IMR-90 (cell line): ENCODE results near the gene CCDC146. TPM values are rescaled to one million over a fixed set of nuclear protein-coding genes. Genes with fewer than 3 reads are reported as not detected.

Source experiments
- ATAC-seq: fragments of 200-7000 bp; cut with Tn5 transposase; 2 replicates; pipeline ENCODE4 v1.9.1; 2020; ENCODE audit warnings: low read depth, mild to moderate bottlenecking, moderate library complexity
- BruUV-seq: library from RNA; stranded (reverse); fragments of 400-500 nt; replicated peaks from 2 replicates; lab custom pipeline; 2021; lab: Mats Ljungman, UMichigan
- CTCF ChIA-PET: fragments of 300-600 bp; formaldehyde crosslinking; extraction: SDS; loops from one replicate; lab custom pipeline; 2021; ENCODE audit warnings: antibody characterized with exemption; lab: Yijun Ruan, JAX
- POLR2A ChIA-PET: fragments of 300-600 bp; sonication (Branson Sonifier 250); formaldehyde crosslinking; loops from one replicate; lab custom pipeline; 2022; ENCODE audit warnings: antibody characterized with exemption; ENCODE audit not compliant: unreplicated experiment; lab: Charles Lee
- DNase-seq: peaks from one replicate; pipeline ENCODE4 v3.0.0; 2013
- H2AFZ ChIP-seq: replicated peaks from 2 replicates; pipeline ENCODE3; 2013; ENCODE audit warnings: low read length, mild to moderate bottlenecking; ENCODE audit not compliant: poor library complexity
- H2AK5ac ChIP-seq: 2 replicates; pipeline ENCODE4 v1.6.1; 2013; ENCODE audit warnings: low read depth, low read length, inconsistent platforms
- H2AK9ac ChIP-seq: replicated peaks from 2 replicates; pipeline ENCODE3; 2013; ENCODE audit warnings: mild to moderate bottlenecking, low read depth, low read length, moderate library complexity; ENCODE audit not compliant: poor library complexity
- H2BK120ac ChIP-seq: 2 replicates; pipeline ENCODE4 v1.6.1; 2013; ENCODE audit warnings: low read depth, low read length, inconsistent platforms
- H2BK15ac ChIP-seq: 3 replicates; pipeline ENCODE4 v1.6.1; 2013; ENCODE audit warnings: low read depth, low read length, inconsistent platforms
- H2BK20ac ChIP-seq: 2 replicates; pipeline ENCODE4 v1.6.1; 2013; ENCODE audit warnings: low read depth, mild to moderate bottlenecking, inconsistent platforms, low read length, moderate library complexity
- H2BK5ac ChIP-seq: 2 replicates; pipeline ENCODE4 v1.6.1; 2013; ENCODE audit warnings: mild to moderate bottlenecking, low read depth, low read length, inconsistent platforms; ENCODE audit not compliant: poor library complexity, severe bottlenecking
- H3K14ac ChIP-seq: replicated peaks from 2 replicates; pipeline ENCODE4 v1.6.1; 2013; ENCODE audit warnings: low read depth, low read length, inconsistent platforms
- H3K18ac ChIP-seq: 2 replicates; pipeline ENCODE4 v1.6.1; 2013; ENCODE audit warnings: low read depth, low read length, control low read depth
- H3K23ac ChIP-seq: 2 replicates; pipeline ENCODE4 v1.6.1; 2013; ENCODE audit warnings: low read depth, low read length, inconsistent platforms
- H3K27ac ChIP-seq: 2 replicates; pipeline ENCODE4 v1.5.1; 2013; ENCODE audit warnings: mild to moderate bottlenecking, control low read depth, low read length; ENCODE audit not compliant: insufficient read depth
- H3K27me3 ChIP-seq: 2 replicates; pipeline ENCODE4 v1.6.1; 2013; ENCODE audit warnings: low read length; ENCODE audit not compliant: control insufficient read depth, insufficient read depth
- H3K36me3 ChIP-seq: 2 replicates; pipeline ENCODE4 v1.6.1; 2013; ENCODE audit warnings: low read length, mixed read lengths; ENCODE audit not compliant: control insufficient read depth, insufficient read depth
- H3K4ac ChIP-seq: 2 replicates; pipeline ENCODE4 v1.6.1; 2013; ENCODE audit warnings: low read depth, low read length, inconsistent platforms
- H3K4me1 ChIP-seq: 2 replicates; pipeline ENCODE4 v1.6.1; 2013; ENCODE audit warnings: low read length, mixed read lengths; ENCODE audit not compliant: control insufficient read depth, insufficient read depth
- H3K4me2 ChIP-seq: 2 replicates; pipeline ENCODE4 v1.6.1; 2013; ENCODE audit warnings: low read depth, mild to moderate bottlenecking, control low read depth, low read length, moderate library complexity
- H3K4me3 ChIP-seq: 2 replicates; pipeline ENCODE4 v1.5.1; 2013; ENCODE audit warnings: low read depth, mild to moderate bottlenecking, control low read depth, low read length, moderate library complexity; ENCODE audit not compliant: insufficient read depth
- H3K56ac ChIP-seq: 2 replicates; pipeline ENCODE4 v1.6.1; 2013; ENCODE audit warnings: low read length, inconsistent platforms; ENCODE audit not compliant: insufficient read depth; ENCODE audit errors: extremely low read depth
- H3K79me1 ChIP-seq, 2 experiments: 2 replicates each; pipeline ENCODE4 v1.6.1; 2013; ENCODE audit warnings: low read length in 2 of 2, inconsistent platforms in 1 of 2, low read depth in 1 of 2
- H3K9ac ChIP-seq: 2 replicates; pipeline ENCODE4 v1.6.1; 2013; ENCODE audit warnings: low read depth, low read length, control low read depth
- H3K9me1 ChIP-seq: 2 replicates; pipeline ENCODE4 v1.6.1; 2013; ENCODE audit warnings: low read length, inconsistent platforms; ENCODE audit not compliant: insufficient read depth
- H3K9me3 ChIP-seq: 2 replicates; pipeline ENCODE4 v1.6.1; 2013; ENCODE audit warnings: low read length; ENCODE audit not compliant: control insufficient read depth, insufficient read depth
- H4K20me1 ChIP-seq: 2 replicates; pipeline ENCODE4 v1.6.1; 2013; ENCODE audit warnings: low read length, inconsistent platforms; ENCODE audit not compliant: insufficient read depth
- H4K5ac ChIP-seq: 2 replicates; pipeline ENCODE4 v1.6.1; 2013; ENCODE audit warnings: mild to moderate bottlenecking, low read depth, low read length, control low read depth
- H4K8ac ChIP-seq, 2 experiments: 2 replicates each; pipeline ENCODE4 v1.6.1; 2013; ENCODE audit warnings: low read depth in 2 of 2, low read length in 2 of 2, control low read depth in 1 of 2, inconsistent platforms in 1 of 2
- H4K91ac ChIP-seq: 2 replicates; pipeline ENCODE4 v1.6.1; 2013; ENCODE audit warnings: low read depth, low read length, inconsistent platforms; ENCODE audit not compliant: insufficient read depth
- RAD21 ChIP-seq: IDR thresholded peaks from 2 replicates; pipeline ENCODE4 v1.6.1; 2012; ENCODE audit warnings: low read length, improper control_type of control experiment
- RFX5 ChIP-seq: IDR thresholded peaks from 2 replicates; pipeline ENCODE4 v1.8.0; 2012; ENCODE audit warnings: low read depth, mild to moderate bottlenecking, low read length, moderate library complexity
- WGBS, 2 experiments: methylation state at CpG; one replicate each; pipeline versions ENCODE4 v1.1.5 to v1.1.7; 2013; ENCODE audit warnings: missing lambda C conversion rate in 2 of 2; ENCODE audit not compliant: insufficient read length in 1 of 2; ENCODE audit errors: extremely low coverage in 2 of 2; 5-methylcytosine and 5-hydroxymethylcytosine counted together
- dilution Hi-C: fragments of 300-500 bp; cut with HindIII; formaldehyde crosslinking; loops from one replicate; pipeline ENCODE4 v1.14.3; 2018; ENCODE audit warnings: low sequenced_read_pairs; ENCODE audit not compliant: unreplicated experiment
- in situ Hi-C: fragments of 300-500 bp; cut with MboI; formaldehyde crosslinking; loops from 3 replicates; pipeline ENCODE4 v1.14.3; 2019; ENCODE audit warnings: low sequenced_read_pairs, inconsistent platforms, mixed read lengths
- intact Hi-C: fragments of 100-400 bp; cut with micrococcal nuclease; formaldehyde crosslinking; loops from 2 replicates; pipeline ENCODE4 v1.10.0; 2022
- polyA plus RNA-seq, 3 experiments: library from polyadenylated mRNA; depleted of rRNA; stranded (reverse); fragments of >200 nt; gene quantifications; 2 replicates each; pipeline ENCODE4 v1.2.3, GENCODE V29; 2012; ENCODE audit warnings: low replicate concordance in 1 of 3
- total RNA-seq: library from RNA; depleted of rRNA; stranded (reverse); fragments of >200 nt; gene quantifications from 2 replicates; pipeline ENCODE4 v1.2.3, GENCODE V29; 2012

CCDC146 gene
- total and polyA plus RNA-seq, 2 of the 4 experiments (the other 2 are of a cell fraction) = 0.54 to 1.7 TPM

- Histone ChIP-seq H4K91ac (no peak overlapping the region), H3K14ac (no peak overlapping the region), H3K4me1 (no peaks in the 10 kb centered on the region; the same call in 1 of the 2 replicates), H3K27me3 (no peaks in the 10 kb centered on the region), H2AK9ac (no peak overlapping the region), H2BK20ac (no peak overlapping the region), H3K9ac (no peak overlapping the region), H3K9me1 (peaks cover 6% of the 10 kb centered on the region; the same call in 1 of the 2 replicates), H2BK15ac (no peak overlapping the region), H3K4me2 (no peak overlapping the region), H3K18ac (no peak overlapping the region), H2BK5ac (no peak overlapping the region), H4K8ac (no peak overlapping the region), H2AFZ (no peak overlapping the region), H3K79me1 (no peaks in the 10 kb centered on the region), H3K27ac (no peak overlapping the region), H3K4ac (no peak overlapping the region), H3K9me3 (no peaks in the 10 kb centered on the region; the same call in 1 of the 2 replicates), H3K23ac (no peak overlapping the region), H3K36me3 (peaks cover 3% of the 10 kb centered on the region; the same call in 1 of the 2 replicates), H4K20me1 (no peaks in the 10 kb centered on the region), H3K4me3 (no peak overlapping the region), H2AK5ac (no peak overlapping the region), H2BK120ac (no peak overlapping the region), H4K5ac (no peak overlapping the region), H3K56ac (no peak overlapping the region)
- TF ChIP-seq RAD21 (no peak), RFX5 (no peak)
- no TSS peak for BruUV-seq
- POLR2A ChIA-PET = no interaction called here
- dilution Hi-C loops = no loop called here
- no peak for DNase-seq
- ATAC-seq = no peak
- CTCF ChIA-PET = no interaction called here
- no CpG with 5 or more reads among the region's 4 CpGs for WGBS, 2 experiments
- intact Hi-C loops = no loop called here
- in situ Hi-C loops = no loop called here
Observed at GRCh38 chr7:77293046-77293445, 170.6 kb downstream of the CCDC146 start.
